Thyroid gland (tissue), 4 donors: ENCODE data around the gene KRT40. TPM values are rescaled to one million over a fixed set of nuclear protein-coding genes. Genes with fewer than 3 reads are reported as not detected.

Source experiments
- DNase-seq, 2 donors: peaks; one replicate each; pipeline ENCODE4 v3.0.0-alpha.2; 2019
- H3K27ac ChIP-seq, 3 donors: fragments of 200-600 bp; sonication (generic); 1 replicate in 2 of 3; 2 replicates in 1 of 3; pipeline ENCODE4 v1.5.1; 2016 to 2019; ENCODE audit warnings: mild to moderate bottlenecking in 1 of 3, moderate library complexity in 1 of 3
- H3K27me3 ChIP-seq: fragments of 200-600 bp; sonication (generic); one replicate; pipeline ENCODE4 v1.5.1; 2019
- H3K36me3 ChIP-seq, 2 donors: fragments of 200-600 bp; sonication (generic); one replicate each; pipeline ENCODE4 v1.5.1; 2016 to 2019
- H3K4me1 ChIP-seq, 2 donors: fragments of 200-600 bp; sonication (generic); one replicate each; pipeline ENCODE4 v1.5.1; 2017 to 2019
- H3K4me3 ChIP-seq, 3 donors: fragments of 200-600 bp; sonication (generic); replicated peaks in 1 of 3; 1 replicate in 2 of 3; 2 replicates in 1 of 3; pipeline ENCODE4 v1.5.1; 2016; ENCODE audit warnings: mild to moderate bottlenecking in 1 of 3
- H3K9me3 ChIP-seq: fragments of 200-600 bp; sonication (generic); one replicate; pipeline ENCODE4 v1.5.1; 2017
- CTCF ChIP-seq, 6 experiments: fragments of 200-600 bp in 3 of 6; fragments of 450-650 bp in 3 of 6; sonication (generic) in 3 of 6; IDR thresholded peaks; one replicate each; pipeline ENCODE4 v1.5.1; 2016 to 2019; ENCODE audit warnings: antibody characterized with exemption in 6 of 6, mild to moderate bottlenecking in 2 of 6, inconsistent platforms in 1 of 6, moderate library complexity in 1 of 6
- POLR2A ChIP-seq, 2 donors: fragments of 450-650 bp; IDR thresholded peaks; one replicate each; pipeline ENCODE4 v1.6.1; 2017; ENCODE audit warnings: antibody characterized with exemption in 2 of 2, mild to moderate bottlenecking in 2 of 2, moderate library complexity in 1 of 2
- WGBS, 2 donors: methylation state at CpG; one replicate each; pipeline ENCODE4 v1.1.5; 2017; 5-methylcytosine and 5-hydroxymethylcytosine counted together
- intact Hi-C: fragments of 100-400 bp; cut with DNase I; formaldehyde crosslinking; loops from one replicate; pipeline ENCODE4 v1.15.1; 2023
- total RNA-seq, 4 donors: library from RNA; depleted of rRNA; stranded (reverse); fragments of >200 nt; gene quantifications; one replicate each; pipeline ENCODE4 v1.2.3, GENCODE V29; 2016

KRT40 gene
- not detected for total RNA-seq

GRCh38 chr17:40984226-40984625, at the start of gene KRT40:
Gene KRT40, minus strand, starts transcription at chr17:40984326. Its CDS starts 53 bp downstream, at chr17:40984273.
- Histone ChIP-seq H3K27me3 (no peaks in the 10 kb centered on the region), H3K27ac (no peak within 1 kb of the TSS), H3K36me3 (no peaks in the 10 kb centered on the region), H3K4me1 (no peaks in the 10 kb centered on the region), H3K4me3 (no peak within 1 kb of the TSS), H3K9me3 (no peaks in the 10 kb centered on the region)
- intact Hi-C loops = no loop called here
- WGBS, 2 donors = 69 to 77% methylated on average over 3 of the region's 3 CpGs
- no peak for TF ChIP-seq CTCF (IDR thresholded peaks at IDR 0.05)
- TF ChIP-seq POLR2A (IDR thresholded peaks at IDR 0.05) = no peak
- no peak for DNase-seq

DNA sequence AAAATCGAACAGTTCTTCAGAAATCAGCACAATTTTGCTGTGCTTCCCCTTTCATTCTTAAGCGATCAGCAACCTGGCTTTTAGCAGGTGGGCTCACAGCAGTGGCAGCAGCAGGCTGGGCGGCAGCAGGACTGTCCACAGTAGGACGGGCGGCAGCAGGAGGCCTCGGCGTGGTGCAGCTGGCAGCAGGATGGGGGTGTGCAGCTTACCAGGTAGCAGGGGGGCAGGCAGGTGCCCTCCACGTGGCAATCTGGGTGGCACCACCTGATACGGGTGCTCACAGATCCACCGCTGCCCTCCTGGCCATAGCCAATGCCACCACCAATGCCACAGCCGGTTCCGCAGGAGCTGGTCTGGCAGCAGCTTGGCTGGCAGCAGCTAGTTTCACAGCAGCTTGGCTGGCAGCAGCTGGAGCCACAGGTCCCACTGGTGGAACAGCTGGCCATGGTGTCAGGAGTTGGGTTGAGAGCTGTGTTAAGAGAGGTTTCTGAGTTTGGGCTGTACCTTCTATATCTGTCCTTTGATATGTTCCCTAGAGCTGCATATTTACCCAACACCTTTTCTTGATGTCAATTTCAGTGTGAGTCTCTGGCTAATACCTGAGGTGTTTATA, 45.6 kb upstream of the KRT40 start, which contains the start of gene KRTAP1-4:
KRTAP1-4 (minus strand) TSS at position 563 of the 613 bp plus-strand sequence; CDS start at position 446, 117 bp downstream.
- no peak for TF ChIP-seq POLR2A (IDR thresholded peaks at IDR 0.05)
- no peak for TF ChIP-seq CTCF (IDR thresholded peaks at IDR 0.05)
- intact Hi-C loops = no loop called here
- Histone ChIP-seq H3K36me3 (no peaks in the 10 kb centered on the region), H3K4me3 (no peak within 1 kb of the TSS), H3K27me3 (no peaks in the 10 kb centered on the region), H3K4me1 (no peaks in the 10 kb centered on the region), H3K27ac (no peak within 1 kb of the TSS), H3K9me3 (no peaks in the 10 kb centered on the region)
- 85 to 88% methylated on average over 2 to 11 of the region's 12 CpGs for WGBS, 2 donors
- no peak for DNase-seq

GRCh38 chr17:41026715-41027471, 42.8 kb upstream of the KRT40 start, which contains the start of gene KRTAP1-5:
Gene KRTAP1-5, minus strand, starts transcription at chr17:41027208. Its CDS starts 53 bp downstream, at chr17:41027155.
- 89 to 90% methylated on average over 7 to 9 of the region's 9 CpGs for WGBS, 2 donors
- no peak within 1 kb of the TSS for H3K27ac ChIP-seq
- intact Hi-C loops = no loop called here
- no peak for TF ChIP-seq POLR2A (IDR thresholded peaks at IDR 0.05)
- no peak for TF ChIP-seq CTCF (IDR thresholded peaks at IDR 0.05)
- H3K9me3 ChIP-seq = no peaks in the 10 kb centered on the region
- H3K27me3 ChIP-seq = no peaks in the 10 kb centered on the region
- H3K4me3 ChIP-seq = no peak within 1 kb of the TSS
- H3K36me3 ChIP-seq = no peaks in the 10 kb centered on the region
- DNase-seq = no peak
- H3K4me1 ChIP-seq = no peaks in the 10 kb centered on the region

DNA sequence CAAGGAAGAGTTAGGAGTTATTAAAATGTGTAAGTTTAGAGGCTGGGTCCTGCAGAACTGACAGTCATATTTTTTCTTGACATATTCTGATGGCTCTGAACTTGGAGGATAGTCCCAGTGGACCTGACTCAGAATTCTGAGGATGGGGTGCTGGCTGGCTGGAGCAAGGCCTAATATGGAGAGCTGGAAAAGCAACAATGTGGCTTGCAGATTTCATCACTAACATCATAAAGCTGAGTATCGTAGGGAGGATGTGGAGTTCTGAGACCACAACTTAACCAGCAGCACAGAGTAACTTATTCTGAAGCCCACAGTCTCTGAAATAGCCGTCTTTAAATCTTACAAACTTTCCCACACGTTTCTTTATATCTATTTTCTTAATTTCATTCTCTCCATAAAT, 40.6 kb upstream of the KRT40 start:
- DNase-seq = no peak
- Histone ChIP-seq H3K27me3 (no peaks in the 10 kb centered on the region), H3K9me3 (no peaks in the 10 kb centered on the region), H3K27ac (no peak overlapping the region), H3K4me3 (no peak overlapping the region), H3K36me3 (no peaks in the 10 kb centered on the region), H3K4me1 (no peaks in the 10 kb centered on the region)
- TF ChIP-seq CTCF (IDR thresholded peaks at IDR 0.05) (no peak), POLR2A (IDR thresholded peaks at IDR 0.05) (no peak)
- intact Hi-C loops = no loop called here
- 79 to 81% methylated on average over 3 of the region's 3 CpGs for WGBS, 2 donors

DNA sequence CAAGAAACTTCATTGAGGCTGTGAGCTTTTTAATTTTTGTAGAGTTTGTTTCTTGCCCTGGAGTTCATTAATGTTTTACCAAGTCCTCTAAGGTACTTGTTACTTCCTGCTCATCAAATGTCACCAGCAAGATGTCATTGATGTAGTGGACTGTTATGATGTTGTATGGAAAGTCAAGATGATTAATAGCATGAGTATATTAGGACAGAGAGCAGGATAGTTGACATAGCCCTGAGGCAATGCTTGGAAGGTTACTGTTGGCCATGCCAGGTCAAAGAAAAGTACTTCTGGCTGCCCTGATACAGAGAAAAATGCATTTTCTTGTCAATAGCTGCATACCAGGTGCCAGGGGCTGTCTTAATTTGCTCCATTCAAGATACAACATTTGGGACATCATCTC, 36.2 kb upstream of the KRT40 start:
- DNase-seq = no peak
- Histone ChIP-seq H3K27ac (no peak overlapping the region), H3K27me3 (no peaks in the 10 kb centered on the region), H3K4me3 (no peak overlapping the region), H3K9me3 (no peaks in the 10 kb centered on the region), H3K36me3 (no peaks in the 10 kb centered on the region), H3K4me1 (no peaks in the 10 kb centered on the region)
- no peak for TF ChIP-seq POLR2A (IDR thresholded peaks at IDR 0.05)
- no peak for TF ChIP-seq CTCF (IDR thresholded peaks at IDR 0.05)
- intact Hi-C loops = no loop called here
